Right cardiac atrium (tissue), 5 donors: Measurements from ENCODE around the gene EXD1. TPM values are rescaled to one million over a fixed set of nuclear protein-coding genes. Genes with fewer than 3 reads are reported as not detected.
"Not testable (repeated sequence)": the region's sequence is repeated elsewhere in the genome, so short reads cannot be mapped to it uniquely, and the experiment has no call there.

Experiments used
- ATAC-seq, 2 donors: fragments of 200-7000 bp; cut with Tn5 transposase; one replicate each; pipeline versions ENCODE4 v1.8.0 to v1.9.1; 2020; ENCODE audit warnings: moderate library complexity in 2 of 2, mild to moderate bottlenecking in 1 of 2
- DNase-seq, 3 donors: peaks; one replicate each; pipeline ENCODE4 v3.0.0-alpha.2; 2020
- H3K27ac ChIP-seq: one replicate; pipeline ENCODE4 v1.5.1; 2013; ENCODE audit warnings: mild to moderate bottlenecking, low read length, control low read depth, moderate library complexity
- H3K27me3 ChIP-seq: one replicate; pipeline ENCODE4 v1.6.1; 2013; ENCODE audit not compliant: control insufficient read depth, insufficient read depth
- H3K4me1 ChIP-seq: one replicate; pipeline ENCODE4 v1.6.1; 2013; ENCODE audit warnings: low read length; ENCODE audit not compliant: control insufficient read depth, insufficient read depth
- H3K4me3 ChIP-seq: one replicate; pipeline ENCODE4 v1.5.1; 2013; ENCODE audit warnings: low read length, control low read depth
- H3K9me3 ChIP-seq: one replicate; pipeline ENCODE4 v1.6.1; 2013; ENCODE audit warnings: low read length; ENCODE audit not compliant: control insufficient read depth
- WGBS: extraction: QIAGEN DNeasy Blood & Tissue Kit; methylation state at CpG from one replicate; pipeline ENCODE4 v1.1.7; 2013; 5-methylcytosine and 5-hydroxymethylcytosine counted together
- intact Hi-C, 4 donors: fragments of 100-400 bp; cut with DNase I; formaldehyde crosslinking; loops; one replicate each; pipeline versions ENCODE4 v1.11.0 to v1.14.0; 2022 to 2023
- long read RNA-seq, 4 donors: library from polyadenylated mRNA; unstranded; transcript quantifications; one replicate each; pipeline ENCODE4 v2.0.0, GENCODE V29; 2020 to 2021
- polyA plus RNA-seq: library from polyadenylated mRNA; stranded (reverse); fragments of 200-250 nt; gene quantifications from one replicate; pipeline ENCODE4 v1.2.3, GENCODE V29; 2013
- total RNA-seq, 4 donors: library from RNA; stranded (reverse); fragmentation: NEBNext Ultra II Directional; extraction: Animal tissue kit (Norgen Biotek cat#: 25700); gene quantifications; one replicate each; pipeline ENCODE4 v1.2.1, GENCODE V29; 2021
- donor health status: healthy with polysubstance abuse.
- donor health status: DM: no; HTN: yes; CAD: no.
- donor health status: DM: no; HTN: no; CAD: no.
- donor health status: DM: no; HTN: yes; CAD: no; lungs with severe emphysema.
- donor health status: DM: yes; HTN: yes; CAD: no.

Gene EXD1, protein sequence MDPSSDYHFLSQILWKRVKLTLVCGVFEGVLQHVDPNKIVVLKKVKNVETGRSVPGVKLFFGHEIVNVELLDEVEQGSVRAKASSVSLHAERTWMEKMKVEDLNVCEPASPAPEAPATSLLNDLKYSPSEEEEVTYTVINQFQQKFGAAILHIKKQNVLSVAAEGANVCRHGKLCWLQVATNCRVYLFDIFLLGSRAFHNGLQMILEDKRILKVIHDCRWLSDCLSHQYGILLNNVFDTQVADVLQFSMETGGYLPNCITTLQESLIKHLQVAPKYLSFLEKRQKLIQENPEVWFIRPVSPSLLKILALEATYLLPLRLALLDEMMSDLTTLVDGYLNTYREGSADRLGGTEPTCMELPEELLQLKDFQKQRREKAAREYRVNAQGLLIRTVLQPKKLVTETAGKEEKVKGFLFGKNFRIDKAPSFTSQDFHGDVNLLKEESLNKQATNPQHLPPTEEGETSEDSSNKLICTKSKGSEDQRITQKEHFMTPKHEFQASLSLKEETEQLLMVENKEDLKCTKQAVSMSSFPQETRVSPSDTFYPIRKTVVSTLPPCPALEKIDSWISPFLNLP
- total RNA-seq, result not detected
- not detected for polyA plus RNA-seq
- long read RNA-seq, donor 1, result 0 reads
- long read RNA-seq, donor 2, result 0 reads
- long read RNA-seq, donor 3, result 0 reads
- long read RNA-seq, donor 4, result 0 reads

DNA sequence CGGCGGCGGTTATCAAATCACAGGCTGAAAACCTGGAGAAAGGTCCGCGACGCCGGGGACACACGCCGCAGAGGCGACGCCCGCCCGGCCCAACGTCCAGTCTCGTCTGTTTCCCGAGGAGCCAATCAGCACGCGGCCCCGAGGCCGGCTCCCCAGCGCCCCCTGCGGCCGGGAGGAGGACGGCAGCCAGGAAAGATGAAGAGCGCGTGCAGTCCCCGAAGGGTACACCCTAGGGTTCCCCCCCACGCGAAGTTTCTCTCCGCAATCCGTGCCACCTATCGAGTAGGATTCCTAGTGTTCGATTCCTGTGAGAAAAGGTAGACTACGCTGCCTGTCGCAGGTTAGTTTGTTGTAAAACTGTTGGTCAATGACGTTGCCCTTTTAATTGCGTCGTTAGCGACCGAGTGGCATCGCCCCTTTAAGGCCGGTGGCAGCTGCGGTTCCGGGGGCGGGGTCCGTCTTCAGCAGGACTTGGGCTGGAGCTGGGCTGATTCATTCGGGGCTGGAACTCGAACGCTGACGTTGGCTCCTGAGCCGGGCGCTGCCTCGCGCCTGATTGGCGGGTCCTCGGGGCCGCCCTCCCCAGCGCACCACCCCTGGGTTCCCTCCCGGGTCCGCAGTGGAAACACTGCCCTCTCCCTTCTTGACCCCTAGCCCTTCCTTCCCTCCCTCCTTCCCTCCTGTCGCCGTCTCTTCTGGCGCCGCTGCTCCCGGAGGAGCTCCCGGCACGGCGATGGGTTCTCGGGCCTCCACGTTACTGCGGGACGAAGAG lies at the start of gene EXD1, which contains the start of gene CHP1:
TSS of gene EXD1 (minus strand) at position 108 of the 772 bp plus-strand sequence. CDS start 4,182 bp downstream, outside the sequence.
TSS of gene CHP1 (plus strand) at position 619 of the 772 bp plus-strand sequence. CDS start at position 734, 115 bp downstream.
- Histone ChIP-seq H3K4me1 (peaks cover 7% of the 10 kb centered on the region), H3K4me3 (peak within 1 kb of the TSS; percentile 53), H3K9me3 (no peaks in the 10 kb centered on the region), H3K27ac (peak within 1 kb of the TSS; percentile 93), H3K27me3 (no peaks in the 10 kb centered on the region)
- WGBS, result under 1% methylated on average over 72 of the region's 72 CpGs
- DNase-seq (peak; percentile 99), ATAC-seq (peak; percentile 100)
- intact Hi-C loops, result no loop called here

DNA sequence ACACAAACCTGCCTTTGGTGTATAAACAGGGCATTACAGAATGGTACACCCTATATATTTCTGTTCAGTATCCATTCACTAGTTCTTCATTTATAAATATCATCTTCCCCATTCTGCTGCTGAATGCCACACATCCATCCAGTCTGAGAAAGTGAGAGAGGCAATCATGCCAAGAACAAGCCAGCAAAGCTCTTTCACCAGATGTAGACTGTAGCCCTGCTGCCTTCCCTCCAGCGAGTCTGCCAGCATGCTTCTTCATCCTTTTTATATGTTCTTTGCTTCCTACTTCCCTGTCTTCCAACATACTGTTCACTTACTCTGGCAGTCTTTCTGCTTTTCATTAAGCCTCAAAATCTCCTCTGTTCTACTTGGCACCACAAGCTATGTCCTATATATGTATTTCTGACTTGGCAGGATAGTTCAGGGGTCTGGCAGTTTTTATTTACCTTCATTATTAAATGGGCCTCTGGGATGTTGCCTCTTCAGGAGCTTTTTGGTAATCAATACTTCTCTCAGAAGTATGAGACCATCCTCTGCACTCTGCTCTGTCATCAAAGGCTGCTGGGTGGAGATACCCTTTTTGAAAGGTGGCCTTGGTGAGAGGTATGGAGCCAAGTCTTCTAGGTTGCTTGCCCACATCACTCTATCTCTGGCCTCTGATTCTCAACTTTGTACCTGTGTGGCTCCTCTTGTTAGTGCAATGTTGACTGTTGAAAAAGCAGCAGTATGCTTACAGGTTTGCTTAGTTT lies 49.2 kb upstream of the EXD1 start:
- H3K27ac ChIP-seq, result no peak overlapping the region
- no peak overlapping the region for H3K4me3 ChIP-seq
- no peaks in the 10 kb centered on the region for H3K9me3 ChIP-seq
- H3K27me3 ChIP-seq, result no peaks in the 10 kb centered on the region
- DNase-seq, result no peak
- 85% methylated on average over 1 of the region's 1 CpG for WGBS
- intact Hi-C loops, result no loop called here
- H3K4me1 ChIP-seq, result no peaks in the 10 kb centered on the region
- no peak for ATAC-seq

DNA sequence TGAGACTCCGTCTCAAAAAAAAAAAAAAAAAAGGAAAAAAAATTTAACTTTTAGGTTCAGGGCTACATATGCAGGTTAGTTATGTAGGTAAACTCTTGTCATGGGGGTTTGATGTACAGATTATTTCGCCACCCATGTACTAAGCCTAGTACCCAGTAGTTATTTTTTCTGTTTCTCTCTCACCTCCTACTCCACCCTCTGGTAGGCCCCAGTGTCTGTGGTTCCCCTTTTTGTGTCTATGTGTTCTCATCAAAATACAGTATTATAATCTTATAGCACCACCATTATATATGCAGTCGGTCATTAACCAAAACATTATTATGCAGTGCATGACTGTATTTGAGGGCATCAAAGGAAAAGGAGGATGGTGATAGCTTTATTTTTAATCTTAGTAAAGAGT lies 47.8 kb upstream of the EXD1 start:
- no peaks in the 10 kb centered on the region for H3K9me3 ChIP-seq
- no peak overlapping the region for H3K4me3 ChIP-seq
- no peak overlapping the region for H3K27ac ChIP-seq
- no peaks in the 10 kb centered on the region for H3K27me3 ChIP-seq
- no peak for DNase-seq
- no peaks in the 10 kb centered on the region for H3K4me1 ChIP-seq
- ATAC-seq, result no peak
- 95% methylated on average over 3 of the region's 3 CpGs for WGBS
- intact Hi-C loops, result no loop called here

DNA sequence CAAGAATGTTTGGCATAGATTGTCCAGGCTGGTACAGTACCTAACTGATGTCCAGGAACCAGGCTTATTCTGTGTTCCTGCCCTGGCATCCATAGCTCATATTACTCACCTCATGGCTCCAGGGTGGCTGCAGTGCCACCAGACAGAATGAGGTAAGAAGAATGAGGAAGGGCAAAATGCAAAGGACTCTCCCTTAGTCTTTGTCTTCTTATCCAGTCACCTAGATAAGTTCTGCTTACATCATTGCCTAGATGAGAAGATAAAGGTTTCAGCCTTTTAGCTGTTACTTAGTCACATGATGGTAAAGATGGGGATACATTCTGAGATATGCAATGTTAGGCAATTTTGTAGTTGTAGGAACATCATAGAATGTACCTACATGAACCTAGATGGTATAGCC lies 46.3 kb upstream of the EXD1 start:
- intact Hi-C loops, result no loop called here

DNA sequence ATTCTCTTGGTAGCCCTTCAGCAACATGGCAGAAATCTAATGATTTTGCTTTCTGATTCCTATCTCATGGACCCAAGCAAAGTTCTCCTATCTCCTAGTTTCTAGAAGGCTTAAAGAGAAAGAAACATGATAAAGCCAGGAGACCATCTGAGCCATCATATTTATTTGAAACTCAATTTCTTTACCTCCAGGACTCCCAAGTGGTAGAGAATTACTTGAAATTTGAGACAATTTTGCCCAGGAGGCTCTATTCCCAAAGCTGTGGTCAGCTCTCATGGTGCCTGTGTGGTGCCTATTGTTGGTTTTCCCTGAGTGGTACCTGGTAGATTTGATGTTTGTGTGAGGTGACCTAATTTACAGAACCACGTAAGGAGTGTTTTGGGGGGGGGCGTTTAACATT lies 39.3 kb upstream of the EXD1 start:
- H3K4me3 ChIP-seq, result no peak overlapping the region
- DNase-seq (no peak), ATAC-seq (no peak)
- no peaks in the 10 kb centered on the region for H3K27me3 ChIP-seq
- intact Hi-C loops, result no loop called here
- 96% methylated on average over 2 of the region's 2 CpGs for WGBS
- H3K27ac ChIP-seq, result no peak overlapping the region
- no peaks in the 10 kb centered on the region for H3K4me1 ChIP-seq
- no peaks in the 10 kb centered on the region for H3K9me3 ChIP-seq

More for the DNA sequence above, 46.3 kb upstream of the EXD1 start:
- Histone ChIP-seq H3K4me3 (no peak overlapping the region), H3K9me3 (no peaks in the 10 kb centered on the region), H3K4me1 (no peaks in the 10 kb centered on the region), H3K27ac (no peak overlapping the region), H3K27me3 (no peaks in the 10 kb centered on the region)
- ATAC-seq (no peak), DNase-seq (no peak)

DNA sequence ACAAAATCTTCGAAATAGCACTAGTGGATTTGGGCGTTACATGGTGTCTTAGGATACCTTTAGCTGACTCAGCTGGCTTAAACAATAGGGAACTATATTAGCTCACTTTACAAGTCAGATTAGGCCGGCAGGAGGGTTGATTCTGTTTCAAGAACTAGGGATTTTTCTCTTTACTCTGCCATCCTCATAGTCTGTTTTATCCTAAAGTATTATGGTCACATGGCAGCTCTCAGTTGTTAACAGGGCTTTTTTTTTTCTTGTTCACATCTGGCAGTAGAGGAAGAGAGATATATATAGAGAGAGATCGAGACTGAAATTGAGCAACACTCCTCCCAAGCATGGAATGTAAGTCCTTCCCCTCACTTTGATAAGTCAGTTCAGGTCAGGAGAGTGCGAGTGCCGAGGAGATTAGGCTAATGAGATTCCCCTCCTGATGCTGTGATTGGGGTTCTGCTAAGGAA lies 33.4 kb upstream of the EXD1 start:
- no peaks in the 10 kb centered on the region for H3K9me3 ChIP-seq
- no peaks in the 10 kb centered on the region for H3K27me3 ChIP-seq
- no peak for DNase-seq
- no peak overlapping the region for H3K4me3 ChIP-seq
- no peaks in the 10 kb centered on the region for H3K4me1 ChIP-seq
- 45% methylated on average over 6 of the region's 6 CpGs for WGBS
- H3K27ac ChIP-seq, result peak overlapping the region; percentile 52
- peak; percentile 78 to 82 for ATAC-seq
- intact Hi-C loops, result no loop called here

DNA sequence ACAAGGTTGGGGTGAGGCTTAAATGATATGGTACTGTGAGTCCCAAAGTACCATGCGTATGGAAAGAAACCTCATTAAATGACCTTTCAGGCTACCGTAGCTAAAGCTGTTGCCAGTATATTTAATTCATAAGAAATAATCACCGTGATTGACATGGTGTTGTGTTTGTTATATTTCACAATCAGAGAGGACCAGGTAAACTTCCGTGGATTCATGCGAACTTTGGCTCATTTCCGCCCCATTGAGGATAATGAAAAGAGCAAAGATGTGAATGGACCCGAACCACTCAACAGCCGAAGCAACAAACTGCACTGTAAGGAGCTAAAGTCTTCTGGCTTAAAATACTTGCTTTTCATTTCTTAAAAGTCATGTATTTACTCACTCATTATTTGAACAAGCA lies 32.0 kb upstream of the EXD1 start:
- H3K9me3 ChIP-seq, result no peaks in the 10 kb centered on the region
- H3K27ac ChIP-seq, result no peak overlapping the region
- ATAC-seq (no peak), DNase-seq (no peak)
- intact Hi-C loops, result no loop called here
- no peaks in the 10 kb centered on the region for H3K4me1 ChIP-seq
- no peak overlapping the region for H3K4me3 ChIP-seq
- 97% methylated on average over 8 of the region's 8 CpGs for WGBS
- H3K27me3 ChIP-seq, result no peaks in the 10 kb centered on the region

DNA sequence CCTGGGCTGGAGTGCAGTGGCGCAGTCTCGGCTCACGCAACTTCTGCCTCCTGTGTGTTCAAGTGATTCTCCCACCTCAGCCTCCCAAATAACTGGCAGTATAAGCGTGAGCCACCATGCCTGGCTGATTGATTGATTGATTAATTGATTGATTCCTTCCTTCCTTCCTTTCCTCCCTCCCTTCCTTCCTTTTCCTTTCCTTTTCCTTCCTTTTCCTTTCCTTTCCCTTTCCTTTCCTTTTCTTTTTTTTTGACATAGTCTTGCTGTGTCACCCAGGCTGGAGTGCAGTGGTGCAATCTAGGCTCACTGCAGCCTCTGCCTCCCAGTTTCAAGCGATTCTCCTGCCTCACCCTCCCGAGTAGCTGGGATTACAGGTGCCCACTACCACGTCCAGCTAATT lies 30.4 kb upstream of the EXD1 start:
- H3K27ac ChIP-seq, H3K9me3 ChIP-seq, DNase-seq, ATAC-seq, H3K27me3 ChIP-seq, H3K4me1 ChIP-seq, intact Hi-C loops, H3K4me3 ChIP-seq: not testable (repeated sequence)
- WGBS, result 94% methylated on average over 7 of the region's 7 CpGs

DNA sequence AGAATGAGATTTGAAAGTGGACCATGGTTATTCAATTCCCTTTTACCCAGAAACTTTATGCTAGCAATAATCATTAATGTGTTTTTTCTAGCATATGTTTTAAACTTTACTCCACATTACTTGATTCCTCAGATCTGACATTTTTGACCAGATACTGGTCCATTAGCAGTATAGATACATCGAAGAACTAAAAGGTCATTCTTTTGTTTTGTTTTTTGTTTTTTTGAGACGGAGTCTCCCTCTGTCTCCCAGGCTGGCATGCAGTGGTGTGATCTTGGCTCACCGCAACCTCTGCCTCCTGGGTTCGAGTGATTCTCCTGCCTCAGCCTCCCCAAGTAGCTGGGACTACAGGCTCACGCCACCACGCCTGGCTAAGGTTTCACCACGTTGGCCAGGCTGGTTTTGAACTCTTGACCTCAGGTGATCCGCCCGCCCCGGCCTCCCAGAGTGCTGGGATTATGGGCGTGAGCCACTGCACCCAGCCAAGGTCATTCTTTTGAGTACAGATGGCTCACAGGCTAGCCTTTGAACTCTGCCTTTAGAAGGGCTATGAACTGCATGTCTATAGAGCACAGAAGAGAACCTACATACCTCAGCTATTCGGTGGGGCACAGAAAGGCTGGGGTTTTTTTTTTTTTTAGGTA lies 29.1 kb upstream of the EXD1 start:
- Histone ChIP-seq H3K27me3 (no peaks in the 10 kb centered on the region), H3K27ac (no peak overlapping the region), H3K4me1 (no peaks in the 10 kb centered on the region), H3K9me3 (no peaks in the 10 kb centered on the region), H3K4me3 (no peak overlapping the region)
- no peak for ATAC-seq
- 88% methylated on average over 12 of the region's 12 CpGs for WGBS
- DNase-seq, result no peak
- intact Hi-C loops, result no loop called here

DNA sequence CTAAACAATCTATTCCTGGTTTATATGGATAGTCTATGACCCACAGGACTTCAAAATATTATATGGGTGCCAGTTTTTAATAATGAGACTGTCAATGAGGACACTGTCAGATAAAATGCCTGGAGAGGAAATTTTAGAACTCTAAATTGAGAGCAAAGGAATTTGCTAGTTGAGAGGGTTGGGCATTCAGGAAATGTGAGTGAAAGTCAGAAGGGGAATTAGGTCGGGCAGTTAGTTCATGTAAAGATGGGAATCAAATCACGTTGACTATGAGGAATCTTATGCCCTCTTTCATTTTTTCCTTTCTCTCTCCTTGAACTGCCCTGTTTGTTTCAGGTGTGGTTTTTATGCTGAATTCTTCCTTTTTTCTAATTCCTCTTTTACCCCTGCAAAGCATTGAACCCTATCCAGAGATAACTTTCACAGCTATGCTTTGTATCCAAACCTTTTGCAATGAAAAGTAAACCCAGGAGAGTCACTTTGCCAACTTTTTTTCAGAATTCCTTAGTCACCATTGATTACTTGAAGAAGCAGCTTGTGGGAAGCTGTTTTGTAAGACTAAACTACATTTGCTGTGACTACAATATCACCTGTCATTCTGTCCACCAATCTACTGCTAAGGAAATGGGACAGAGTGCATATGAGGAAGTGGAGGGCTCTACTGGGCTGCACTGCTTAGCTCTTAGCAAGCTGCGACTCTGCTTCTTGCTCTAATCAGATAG lies 28.4 kb upstream of the EXD1 start:
- Histone ChIP-seq H3K9me3 (no peaks in the 10 kb centered on the region), H3K27me3 (no peaks in the 10 kb centered on the region), H3K4me1 (no peaks in the 10 kb centered on the region), H3K27ac (peak overlapping the region; percentile 87), H3K4me3 (no peak overlapping the region)
- intact Hi-C loops, result no loop called here
- DNase-seq (no peak), ATAC-seq (peak; percentile 71 to 85)
- WGBS, result 36% methylated on average over 3 of the region's 3 CpGs
